Trophoblast cell (in vitro differentiated cells and primary cell): Measurements from ENCODE around the gene FAM184A.
"Not testable (repeated sequence)": the region's sequence is repeated elsewhere in the genome, so short reads cannot be mapped to it uniquely, and the experiment has no call there.

Source experiments
- DNase-seq, 2 donors: peaks; one replicate each; pipeline ENCODE4 v3.0.0-alpha.2; 2016
- H2AFZ ChIP-seq: 2 replicates; pipeline ENCODE4 v1.6.1; 2013; ENCODE audit warnings: low read length, moderate library complexity, mild to moderate bottlenecking; ENCODE audit not compliant: insufficient read depth, poor library complexity
- H2AK5ac ChIP-seq: 2 replicates; pipeline ENCODE4 v1.6.1; 2013; ENCODE audit warnings: mild to moderate bottlenecking, low read length
- H2BK120ac ChIP-seq: 2 replicates; pipeline ENCODE4 v1.6.1; 2013; ENCODE audit warnings: low read length, mild to moderate bottlenecking, moderate library complexity; ENCODE audit not compliant: insufficient read depth, poor library complexity
- H2BK12ac ChIP-seq: 2 replicates; pipeline ENCODE4 v1.6.1; 2013; ENCODE audit warnings: mild to moderate bottlenecking, low read length, moderate library complexity
- H2BK5ac ChIP-seq: 2 replicates; pipeline ENCODE4 v1.6.1; 2013; ENCODE audit warnings: low read length, low read depth, moderate library complexity, mild to moderate bottlenecking; ENCODE audit not compliant: poor library complexity
- H3K14ac ChIP-seq: 2 replicates; pipeline ENCODE4 v1.6.1; 2013; ENCODE audit warnings: mild to moderate bottlenecking, low read length
- H3K18ac ChIP-seq: 2 replicates; pipeline ENCODE4 v1.6.1; 2013; ENCODE audit warnings: mild to moderate bottlenecking, low read length
- H3K23ac ChIP-seq: 2 replicates; pipeline ENCODE4 v1.6.1; 2013; ENCODE audit warnings: low read length
- H3K27ac ChIP-seq: 2 replicates; pipeline ENCODE4 v1.5.1; 2013; ENCODE audit warnings: low read depth, mild to moderate bottlenecking, inconsistent platforms, low read length, moderate library complexity
- H3K27me3 ChIP-seq: 2 replicates; pipeline ENCODE4 v1.6.1; 2013; ENCODE audit warnings: inconsistent platforms, mild to moderate bottlenecking, low read length, moderate library complexity; ENCODE audit not compliant: insufficient read depth
- H3K36me3 ChIP-seq, 2 experiments: 1 replicate in 1 of 2; 2 replicates in 1 of 2; pipeline ENCODE4 v1.6.1; 2013; ENCODE audit warnings: low read length in 2 of 2, mild to moderate bottlenecking in 2 of 2, moderate library complexity in 1 of 2; ENCODE audit not compliant: insufficient read depth in 2 of 2, control insufficient read depth in 1 of 2
- H3K4ac ChIP-seq: 2 replicates; pipeline ENCODE4 v1.6.1; 2013; ENCODE audit warnings: low read depth, mild to moderate bottlenecking, low read length, moderate library complexity
- H3K4me1 ChIP-seq, 2 experiments: 1 replicate in 1 of 2; 2 replicates in 1 of 2; pipeline ENCODE4 v1.6.1; 2013; ENCODE audit warnings: low read length in 2 of 2, mild to moderate bottlenecking in 2 of 2, moderate library complexity in 1 of 2; ENCODE audit not compliant: insufficient read depth in 2 of 2, control insufficient read depth in 1 of 2
- H3K4me2 ChIP-seq: 2 replicates; pipeline ENCODE4 v1.6.1; 2013; ENCODE audit warnings: inconsistent platforms, mild to moderate bottlenecking, low read length, moderate library complexity
- H3K4me3 ChIP-seq: 2 replicates; pipeline ENCODE4 v1.5.1; 2013; ENCODE audit warnings: mild to moderate bottlenecking, low read depth, low read length, inconsistent platforms
- H3K79me1 ChIP-seq: one replicate; pipeline ENCODE4 v1.6.1; 2013; ENCODE audit warnings: low read length
- H3K79me2 ChIP-seq: 2 replicates; pipeline ENCODE4 v1.6.1; 2013; ENCODE audit warnings: low read length, mild to moderate bottlenecking; ENCODE audit not compliant: control insufficient read depth, insufficient read depth, poor library complexity
- H3K9ac ChIP-seq: 2 replicates; pipeline ENCODE4 v1.6.1; 2013; ENCODE audit warnings: mild to moderate bottlenecking, low read length
- H3K9me3 ChIP-seq: 2 replicates; pipeline ENCODE4 v1.6.1; 2013; ENCODE audit warnings: low read depth, mild to moderate bottlenecking, control low read depth, inconsistent platforms, low read length; ENCODE audit not compliant: insufficient read depth
- H4K12ac ChIP-seq: 2 replicates; pipeline ENCODE4 v1.6.1; 2013; ENCODE audit warnings: low read depth, mild to moderate bottlenecking, low read length, moderate library complexity
- H4K8ac ChIP-seq: 2 replicates; pipeline ENCODE4 v1.6.1; 2013; ENCODE audit warnings: low read depth, mild to moderate bottlenecking, low read length, moderate library complexity
- H4K91ac ChIP-seq: one replicate; pipeline ENCODE4 v1.6.1; 2013; ENCODE audit warnings: low read depth, mild to moderate bottlenecking, low read length, moderate library complexity
- WGBS: extraction: QIAGEN DNeasy Blood & Tissue Kit; methylation state at CpG from one replicate; pipeline ENCODE4 v1.1.7; 2013; ENCODE audit warnings: missing lambda C conversion rate; ENCODE audit not compliant: insufficient read length, insufficient coverage; ENCODE audit errors: extremely low coverage; 5-methylcytosine and 5-hydroxymethylcytosine counted together

Gene FAM184A

DNA sequence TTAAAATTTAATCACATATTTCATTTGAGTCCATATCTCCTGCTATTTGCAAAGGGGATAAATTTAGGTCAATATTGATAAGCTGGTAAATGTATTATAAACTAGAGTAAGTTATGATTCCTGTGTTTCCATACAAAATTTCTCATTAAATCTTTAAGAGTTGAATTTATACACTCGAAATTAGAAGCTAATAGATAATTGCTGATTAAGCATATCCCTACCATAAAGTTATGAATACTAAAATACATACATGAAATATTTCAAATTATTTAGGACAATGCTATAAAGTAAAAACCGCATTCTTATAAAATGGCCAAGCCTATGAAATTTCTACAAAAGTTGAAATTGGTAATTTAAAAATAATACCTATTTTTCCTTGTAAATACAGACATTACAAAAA is 71.5 kb downstream of the FAM184A start:
- Histone ChIP-seq H3K9me3 (no peaks in the 10 kb centered on the region), H3K36me3 (no peaks in the 10 kb centered on the region), H2AFZ (no peak overlapping the region), H2BK5ac (no peak overlapping the region), H3K9ac (no peak overlapping the region), H3K79me2 (no peaks in the 10 kb centered on the region), H3K79me1 (no peaks in the 10 kb centered on the region), H2BK12ac (no peak overlapping the region), H2BK120ac (no peak overlapping the region), H3K14ac (no peak overlapping the region), H3K4me1 (no peaks in the 10 kb centered on the region), H3K23ac (no peak overlapping the region), H3K4me3 (no peak overlapping the region), H3K27me3 (no peaks in the 10 kb centered on the region), H4K8ac (no peak overlapping the region), H4K12ac (no peak overlapping the region), H4K91ac (no peak overlapping the region), H3K4ac (no peak overlapping the region), H3K18ac (no peak overlapping the region), H3K27ac (no peak overlapping the region), H3K4me2 (no peak overlapping the region), H2AK5ac (no peak overlapping the region)
- no CpG with 5 or more reads among the region's 2 CpGs for WGBS
- no peak for DNase-seq

GRCh38 chr6:119002069-119002468 is 76.4 kb downstream of the FAM184A start:
- Histone ChIP-seq H3K27me3 (no peaks in the 10 kb centered on the region), H2BK5ac (no peak overlapping the region), H3K4ac (no peak overlapping the region), H3K4me2 (no peak overlapping the region), H3K4me3 (no peak overlapping the region), H3K27ac (no peak overlapping the region), H3K18ac (no peak overlapping the region), H4K8ac (no peak overlapping the region), H4K91ac (no peak overlapping the region), H2BK12ac (no peak overlapping the region), H4K12ac (no peak overlapping the region), H3K79me2 (no peaks in the 10 kb centered on the region), H3K23ac (no peak overlapping the region), H2AFZ (no peak overlapping the region), H2BK120ac (no peak overlapping the region), H2AK5ac (no peak overlapping the region), H3K9me3 (no peaks in the 10 kb centered on the region), H3K9ac (no peak overlapping the region), H3K4me1 (no peaks in the 10 kb centered on the region), H3K79me1 (no peaks in the 10 kb centered on the region), H3K14ac (no peak overlapping the region), H3K36me3 (no peaks in the 10 kb centered on the region)
- DNase-seq = no peak
- WGBS = no CpG with 5 or more reads among the region's 1 CpG

GRCh38 chr6:118999494-119000040 is 78.9 kb downstream of the FAM184A start:
- Histone ChIP-seq H3K36me3 (no peaks in the 10 kb centered on the region), H3K23ac (no peak overlapping the region), H4K12ac (no peak overlapping the region), H2BK12ac (no peak overlapping the region), H4K8ac (no peak overlapping the region), H3K27ac (no peak overlapping the region), H3K18ac (no peak overlapping the region), H2BK5ac (no peak overlapping the region), H3K14ac (no peak overlapping the region), H3K9me3 (no peaks in the 10 kb centered on the region), H2AK5ac (no peak overlapping the region), H4K91ac (no peak overlapping the region), H3K79me1 (no peaks in the 10 kb centered on the region), H2BK120ac (no peak overlapping the region), H3K79me2 (no peaks in the 10 kb centered on the region), H3K4me1 (peaks cover 0 to 4% of the 10 kb centered on the region in 2 experiments), H3K4me2 (no peak overlapping the region), H2AFZ (no peak overlapping the region), H3K4ac (no peak overlapping the region), H3K4me3 (no peak overlapping the region), H3K9ac (no peak overlapping the region), H3K27me3 (no peaks in the 10 kb centered on the region)
- WGBS = no CpG with 5 or more reads among the region's 1 CpG
- DNase-seq = no peak

GRCh38 chr6:118997426-118997825 is 81.0 kb downstream of the FAM184A start:
- H3K27me3 ChIP-seq, H3K4me1 ChIP-seq, H3K36me3 ChIP-seq, H2AFZ ChIP-seq, H2BK120ac ChIP-seq, H2BK12ac ChIP-seq, H4K8ac ChIP-seq, DNase-seq, H2AK5ac ChIP-seq, H3K4me3 ChIP-seq, H3K18ac ChIP-seq, H3K27ac ChIP-seq, H3K9me3 ChIP-seq, H3K79me1 ChIP-seq, H3K9ac ChIP-seq, H3K14ac ChIP-seq, H2BK5ac ChIP-seq, H3K23ac ChIP-seq, H3K4me2 ChIP-seq, H3K4ac ChIP-seq, H4K12ac ChIP-seq, H3K79me2 ChIP-seq, H4K91ac ChIP-seq: not testable (repeated sequence)
- WGBS = no CpG with 5 or more reads among the region's 3 CpGs
